DND-41 (cell line): Measurements from ENCODE around the gene FHIT.

Experiments used
- ATAC-seq: fragments of 200-7000 bp; cut with Tn5 transposase; 3 replicates; pipeline ENCODE4 v1.9.1; 2021; ENCODE audit warnings: low read depth; ENCODE audit not compliant: insufficient read depth
- DNase-seq: peaks from one replicate; pipeline ENCODE4 v3.0.0-alpha.2; 2020
- H2AFZ ChIP-seq: 2 replicates; pipeline ENCODE4 v1.6.0; 2012; ENCODE audit warnings: low read depth, low read length
- H3K27ac ChIP-seq: 2 replicates; pipeline ENCODE4 v1.5.1; 2012; ENCODE audit warnings: low read length, inconsistent platforms
- H3K27me3 ChIP-seq: fragments of 200-600 bp; sonication (generic); 2 replicates; pipeline ENCODE4 v1.6.0; 2012; ENCODE audit warnings: low read length, mild to moderate bottlenecking, inconsistent platforms; ENCODE audit not compliant: insufficient read depth, poor library complexity
- H3K36me3 ChIP-seq: 2 replicates; pipeline ENCODE4 v1.5.1; 2012; ENCODE audit warnings: low read length, inconsistent platforms; ENCODE audit not compliant: insufficient read depth
- H3K4me1 ChIP-seq: 2 replicates; pipeline ENCODE4 v1.5.1; 2012; ENCODE audit warnings: mild to moderate bottlenecking, low read length; ENCODE audit not compliant: insufficient read depth
- H3K4me2 ChIP-seq: 2 replicates; pipeline ENCODE4 v1.6.0; 2012; ENCODE audit warnings: mild to moderate bottlenecking, moderate library complexity, low read length, inconsistent platforms; ENCODE audit not compliant: insufficient read depth
- H3K4me3 ChIP-seq, 2 experiments: fragments of 200-600 bp in 1 of 2; shearing (Covaris generic) in 1 of 2; 2 replicates each; pipeline ENCODE4 v1.5.1; 2012 to 2016; ENCODE audit warnings: inconsistent platforms in 2 of 2, low read length in 2 of 2, mild to moderate bottlenecking in 2 of 2, low read depth in 1 of 2, moderate library complexity in 1 of 2
- H3K79me2 ChIP-seq: 2 replicates; pipeline ENCODE4 v1.6.0; 2012; ENCODE audit warnings: low read length, inconsistent platforms; ENCODE audit not compliant: insufficient read depth
- H3K9ac ChIP-seq: 2 replicates; pipeline ENCODE4 v1.6.0; 2012; ENCODE audit warnings: low read depth, mild to moderate bottlenecking, inconsistent platforms, low read length, moderate library complexity
- H3K9me3 ChIP-seq: 2 replicates; pipeline ENCODE4 v1.5.1; 2012; ENCODE audit warnings: low read length, moderate library complexity, mild to moderate bottlenecking, inconsistent platforms; ENCODE audit not compliant: insufficient read depth, severe bottlenecking
- H4K20me1 ChIP-seq: 2 replicates; pipeline ENCODE4 v1.6.0; 2012; ENCODE audit warnings: low read length; ENCODE audit not compliant: insufficient read depth
- CTCF ChIP-seq: IDR thresholded peaks from 2 replicates; pipeline ENCODE4 v1.5.1; 2012; ENCODE audit warnings: borderline replicate concordance, low read length, moderate library complexity, mild to moderate bottlenecking; ENCODE audit not compliant: poor library complexity, severe bottlenecking; ENCODE audit errors: extremely low read depth
- EZH2 ChIP-seq: IDR thresholded peaks from 3 replicates; pipeline ENCODE4 v1.6.1; 2012; ENCODE audit warnings: borderline replicate concordance, low read depth, mild to moderate bottlenecking, moderate library complexity, low read length, inconsistent platforms; ENCODE audit not compliant: severe bottlenecking

The FHIT gene

GRCh38 chr3:59894425-59895121 lies 1356.7 kb downstream of the FHIT start:
- H3K27me3 ChIP-seq = no peaks in the 10 kb centered on the region
- H3K79me2 ChIP-seq = no peaks in the 10 kb centered on the region; the same call in 1 of the 2 replicates
- H4K20me1 ChIP-seq = no peaks in the 10 kb centered on the region
- DNase-seq = no peak
- H3K4me2 ChIP-seq = no peak overlapping the region
- H2AFZ ChIP-seq = no peak overlapping the region
- H3K36me3 ChIP-seq = peaks cover 12% of the 10 kb centered on the region; the same call in 1 of the 2 replicates
- peak overlapping the region; percentile 36 for H3K27ac ChIP-seq
- 0 out of 2 replicates have a peak, but pooled peaks cover 3% of the 10 kb centered on the region for H3K4me1 ChIP-seq
- no peak for TF ChIP-seq EZH2
- TF ChIP-seq CTCF = no peak
- H3K4me3 ChIP-seq = no peak overlapping the region
- no peak for ATAC-seq
- H3K9ac ChIP-seq = no peak overlapping the region
- H3K9me3 ChIP-seq = no peaks in the 10 kb centered on the region

DNA sequence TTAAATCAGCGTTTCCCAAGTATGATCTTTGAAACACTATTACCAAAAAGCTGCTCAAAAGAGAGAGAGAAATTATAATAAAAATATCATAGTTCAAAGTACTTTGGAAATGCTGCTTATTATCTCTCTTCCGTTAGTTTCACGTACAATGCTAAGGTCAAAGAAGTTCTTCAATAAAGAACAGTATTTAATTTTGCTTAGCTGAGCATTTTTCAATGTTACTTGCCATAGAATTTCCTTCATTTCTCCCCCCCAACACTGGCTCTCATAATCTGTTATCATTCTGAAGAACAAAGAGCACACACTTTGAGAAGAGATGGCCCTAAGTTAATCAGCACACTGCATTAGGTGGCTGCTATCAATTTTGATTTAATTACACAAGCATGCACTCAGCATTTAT lies 1360.6 kb downstream of the FHIT start:
- Histone ChIP-seq H4K20me1 (no peaks in the 10 kb centered on the region), H3K27ac (no peak overlapping the region), H3K27me3 (no peaks in the 10 kb centered on the region), H2AFZ (no peak overlapping the region), H3K9me3 (no peaks in the 10 kb centered on the region), H3K4me2 (no peak overlapping the region), H3K79me2 (no peaks in the 10 kb centered on the region), H3K9ac (no peak overlapping the region), H3K36me3 (0 out of 2 replicates have a peak, but pooled peaks cover 5% of the 10 kb centered on the region), H3K4me1 (peaks cover 6% of the 10 kb centered on the region), H3K4me3 (no peak overlapping the region)
- TF ChIP-seq EZH2 (no peak), CTCF (no peak)
- ATAC-seq (no peak), DNase-seq (no peak)

DNA sequence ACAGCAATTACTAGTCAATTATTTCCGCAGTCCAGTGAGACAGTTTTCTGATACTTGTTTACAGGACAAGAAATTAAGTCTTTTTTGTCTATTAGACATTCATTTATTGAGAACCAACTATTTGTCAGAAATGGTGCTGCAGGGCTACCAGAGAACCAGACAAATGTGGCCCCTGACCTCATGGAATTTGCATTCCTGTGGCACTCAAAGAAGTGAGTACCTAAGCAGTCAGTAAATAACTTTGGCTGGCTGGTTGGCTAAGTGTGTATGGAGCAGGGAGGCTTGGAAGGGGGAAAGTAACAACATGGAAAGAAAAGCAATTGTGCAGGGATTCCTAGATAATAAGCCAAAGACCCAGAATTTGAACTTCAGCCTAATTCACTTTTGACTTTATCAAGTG lies 1364.5 kb downstream of the FHIT start:
- DNase-seq = no peak
- TF ChIP-seq EZH2 = no peak
- no peak for TF ChIP-seq CTCF
- Histone ChIP-seq H3K36me3 (peaks cover 13% of the 10 kb centered on the region; the same call in 1 of the 2 replicates), H3K4me3 (no peak overlapping the region), H4K20me1 (no peaks in the 10 kb centered on the region), H3K4me2 (no peak overlapping the region), H3K9ac (no peak overlapping the region), H2AFZ (no peak overlapping the region), H3K27ac (no peak overlapping the region), H3K4me1 (peaks cover 8% of the 10 kb centered on the region), H3K27me3 (no peaks in the 10 kb centered on the region), H3K79me2 (no peaks in the 10 kb centered on the region), H3K9me3 (no peaks in the 10 kb centered on the region)
- no peak for ATAC-seq
